GM18858 (cell line): ENCODE data around the gene PLXNA2.

Source experiments
- ATAC-seq: cut with Tn5 transposase; IDR thresholded peaks from one replicate; pipeline ENCODE4 v1.9.1; 2021; ENCODE audit not compliant: unreplicated experiment

The PLXNA2 gene

GRCh38 chr1:208149776-208150514, 94.2 kb downstream of the PLXNA2 start:
- no peak for ATAC-seq

GRCh38 chr1:208149213-208149612, 95.0 kb downstream of the PLXNA2 start:
- no peak for ATAC-seq

- no peak for ATAC-seq
Observed at GRCh38 chr1:208148380-208148779, 95.8 kb downstream of the PLXNA2 start.

- no peak for ATAC-seq
Observed at GRCh38 chr1:208146650-208147049, 97.5 kb downstream of the PLXNA2 start.

- no peak for ATAC-seq
Observed at GRCh38 chr1:208145167-208145566, 99.0 kb downstream of the PLXNA2 start.

- no peak for ATAC-seq
Observed at GRCh38 chr1:208142590-208143382, 101.4 kb downstream of the PLXNA2 start.

- no peak for ATAC-seq
Observed at GRCh38 chr1:208141610-208142192, 102.5 kb downstream of the PLXNA2 start.

GRCh38 chr1:208139434-208140045, 104.6 kb downstream of the PLXNA2 start:
- ATAC-seq = no peak

GRCh38 chr1:208137193-208137592, 107.0 kb downstream of the PLXNA2 start:
- no peak for ATAC-seq

GRCh38 chr1:208136459-208137182, 107.6 kb downstream of the PLXNA2 start:
- ATAC-seq = no peak

- ATAC-seq = no peak
Observed at GRCh38 chr1:208135354-208135753, 108.8 kb downstream of the PLXNA2 start.

- ATAC-seq = no peak
Observed at GRCh38 chr1:208134491-208134890, 109.7 kb downstream of the PLXNA2 start.

- ATAC-seq = no peak
Observed at GRCh38 chr1:208133355-208133754, 110.8 kb downstream of the PLXNA2 start.

GRCh38 chr1:208132287-208132882, 111.8 kb downstream of the PLXNA2 start:
- peak; percentile 84 for ATAC-seq

- ATAC-seq = no peak
Observed at GRCh38 chr1:208131621-208132286, 112.4 kb downstream of the PLXNA2 start.

GRCh38 chr1:208129487-208129886, 114.7 kb downstream of the PLXNA2 start:
- no peak for ATAC-seq

GRCh38 chr1:208129060-208129459, 115.1 kb downstream of the PLXNA2 start:
- ATAC-seq = no peak

- no peak for ATAC-seq
Observed at GRCh38 chr1:208127792-208128529, 116.2 kb downstream of the PLXNA2 start.

GRCh38 chr1:208127284-208127683, 116.9 kb downstream of the PLXNA2 start:
- ATAC-seq = no peak
